Midbrain (tissue), 1 donor: ENCODE measurements around the gene C5orf15.
"Not testable (repeated sequence)": the region's sequence is repeated elsewhere in the genome, so short reads cannot be mapped to it uniquely, and the experiment has no call there.

ENCODE experiments used
- DNase-seq: peaks from one replicate; lab custom pipeline; 2025; lab: John Stamatoyannopoulos, UW

C5orf15 gene

GRCh38 chr5:133994297-133994989 is 26.0 kb upstream of the C5orf15 start:
- DNase-seq = no peak

GRCh38 chr5:133993185-133993936 is 24.9 kb upstream of the C5orf15 start:
- no peak for DNase-seq

GRCh38 chr5:133992429-133993155 is 24.2 kb upstream of the C5orf15 start:
- DNase-seq = no peak

GRCh38 chr5:133991171-133991910 is 22.9 kb upstream of the C5orf15 start:
- no peak for DNase-seq

- DNase-seq = no peak
These were observed 22.0 kb upstream of the C5orf15 start for GRCh38 chr5:133990396-133990795.

- no peak for DNase-seq
These were observed 17.2 kb upstream of the C5orf15 start for GRCh38 chr5:133985540-133986180.

GRCh38 chr5:133983674-133984073 is 15.2 kb upstream of the C5orf15 start:
- no peak for DNase-seq

- DNase-seq = no peak
These were observed 13.3 kb upstream of the C5orf15 start for GRCh38 chr5:133981714-133982113.

GRCh38 chr5:133980652-133981051 is 12.2 kb upstream of the C5orf15 start:
- no peak for DNase-seq

- no peak for DNase-seq
These were observed 10.5 kb upstream of the C5orf15 start for GRCh38 chr5:133978943-133979342.

GRCh38 chr5:133977858-133978257 is 9.4 kb upstream of the C5orf15 start:
- no peak for DNase-seq

GRCh38 chr5:133977161-133977787 is 8.8 kb upstream of the C5orf15 start:
- DNase-seq = no peak

- DNase-seq = not testable (repeated sequence)
These were observed 7.1 kb upstream of the C5orf15 start for GRCh38 chr5:133975546-133975945.

- no peak for DNase-seq
These were observed 5.7 kb upstream of the C5orf15 start for GRCh38 chr5:133974142-133974541.

GRCh38 chr5:133970325-133970909 is 2.0 kb upstream of the C5orf15 start:
- no peak for DNase-seq

GRCh38 chr5:133969654-133970324 is 1.4 kb upstream of the C5orf15 start:
- DNase-seq = no peak

GRCh38 chr5:133967698-133968203 is 674 bp downstream of the C5orf15 start:
- DNase-seq = peak; percentile 28

GRCh38 chr5:133967124-133967523 is 1.3 kb downstream of the C5orf15 start:
- DNase-seq = no peak

- no peak for DNase-seq
These were observed 2.3 kb downstream of the C5orf15 start for GRCh38 chr5:133966090-133966489.
